ENCODE measurements around the gene GALNT18. TPM values are rescaled to one million over a fixed set of nuclear protein-coding genes. Genes with fewer than 3 reads are reported as not detected.

The GALNT18 gene
- total and polyA plus RNA-seq, 2 of the 4 experiments (the other 2 are of a cell fraction), result 9.5 to 11.3 TPM

DNA sequence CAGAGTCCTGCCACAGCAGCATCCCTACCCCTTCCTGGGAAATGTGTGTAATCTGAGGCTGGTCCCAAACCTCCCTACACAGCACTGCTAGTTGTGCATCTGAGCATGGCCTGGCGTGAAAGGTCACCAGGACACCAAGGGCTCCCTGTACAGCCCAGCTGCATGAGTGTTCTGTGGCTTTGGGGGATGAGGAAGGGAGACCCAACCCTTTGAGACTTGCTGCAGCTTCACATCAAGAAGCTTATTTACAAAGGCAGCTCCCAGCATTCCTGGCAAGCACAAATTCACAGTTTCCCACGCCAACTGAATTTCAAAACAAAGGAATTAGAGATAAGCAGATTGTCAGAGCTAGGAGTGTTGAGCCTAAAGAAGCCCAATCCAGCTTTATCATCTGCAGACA is 301.0 kb downstream of the GALNT18 start:
- TF ChIP-seq FOS (IDR thresholded peaks at IDR 0.05; ENCODE audit: low read depth, low read length), result no peak
- TF ChIP-seq, protein P1, sequence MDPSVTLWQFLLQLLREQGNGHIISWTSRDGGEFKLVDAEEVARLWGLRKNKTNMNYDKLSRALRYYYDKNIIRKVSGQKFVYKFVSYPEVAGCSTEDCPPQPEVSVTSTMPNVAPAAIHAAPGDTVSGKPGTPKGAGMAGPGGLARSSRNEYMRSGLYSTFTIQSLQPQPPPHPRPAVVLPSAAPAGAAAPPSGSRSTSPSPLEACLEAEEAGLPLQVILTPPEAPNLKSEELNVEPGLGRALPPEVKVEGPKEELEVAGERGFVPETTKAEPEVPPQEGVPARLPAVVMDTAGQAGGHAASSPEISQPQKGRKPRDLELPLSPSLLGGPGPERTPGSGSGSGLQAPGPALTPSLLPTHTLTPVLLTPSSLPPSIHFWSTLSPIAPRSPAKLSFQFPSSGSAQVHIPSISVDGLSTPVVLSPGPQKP (IDR thresholded peaks at IDR 0.05; ENCODE audit: borderline replicate concordance, low read depth, low read length), result no peak
- no peak for TF ChIP-seq CHD1 (IDR thresholded peaks at IDR 0.05; ENCODE audit: low read depth, low read length)
- no peak for TF ChIP-seq RCOR1 (IDR thresholded peaks at IDR 0.05; ENCODE audit: insufficient replicate concordance, low read length)
- no peak for TF ChIP-seq POLR2A (IDR thresholded peaks at IDR 0.05; ENCODE audit: low read depth, low read length)
- TF ChIP-seq, protein P2, sequence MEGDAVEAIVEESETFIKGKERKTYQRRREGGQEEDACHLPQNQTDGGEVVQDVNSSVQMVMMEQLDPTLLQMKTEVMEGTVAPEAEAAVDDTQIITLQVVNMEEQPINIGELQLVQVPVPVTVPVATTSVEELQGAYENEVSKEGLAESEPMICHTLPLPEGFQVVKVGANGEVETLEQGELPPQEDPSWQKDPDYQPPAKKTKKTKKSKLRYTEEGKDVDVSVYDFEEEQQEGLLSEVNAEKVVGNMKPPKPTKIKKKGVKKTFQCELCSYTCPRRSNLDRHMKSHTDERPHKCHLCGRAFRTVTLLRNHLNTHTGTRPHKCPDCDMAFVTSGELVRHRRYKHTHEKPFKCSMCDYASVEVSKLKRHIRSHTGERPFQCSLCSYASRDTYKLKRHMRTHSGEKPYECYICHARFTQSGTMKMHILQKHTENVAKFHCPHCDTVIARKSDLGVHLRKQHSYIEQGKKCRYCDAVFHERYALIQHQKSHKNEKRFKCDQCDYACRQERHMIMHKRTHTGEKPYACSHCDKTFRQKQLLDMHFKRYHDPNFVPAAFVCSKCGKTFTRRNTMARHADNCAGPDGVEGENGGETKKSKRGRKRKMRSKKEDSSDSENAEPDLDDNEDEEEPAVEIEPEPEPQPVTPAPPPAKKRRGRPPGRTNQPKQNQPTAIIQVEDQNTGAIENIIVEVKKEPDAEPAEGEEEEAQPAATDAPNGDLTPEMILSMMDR (conservative IDR thresholded peaks at IDR 0.05; ENCODE audit: low read depth, low read length), result no peak
- ChIA-PET POLR2A (ENCODE audit: unreplicated experiment) (no interaction called here), CTCF (no interaction called here)
- Histone ChIP-seq H4K8ac (ENCODE audit: low read depth in 2 of 2, low read length in 2 of 2) (no peak overlapping the region), H3K4me1 (ENCODE audit: control insufficient read depth, insufficient read depth, low read length) (no peaks in the 10 kb centered on the region), H4K91ac (ENCODE audit: insufficient read depth, low read depth, low read length) (no peak overlapping the region), H3K4ac (ENCODE audit: low read depth, low read length) (no peak overlapping the region), H3K4me2 (ENCODE audit: low read depth, low read length) (no peak overlapping the region), H3K27ac (ENCODE audit: insufficient read depth, low read length) (no peak overlapping the region), H3K9ac (ENCODE audit: low read depth, low read length) (no peak overlapping the region), H2BK120ac (ENCODE audit: low read depth, low read length) (no peak overlapping the region), H4K5ac (ENCODE audit: low read depth, low read length) (no peak overlapping the region), H2BK15ac (ENCODE audit: low read depth, low read length) (no peak overlapping the region), H3K14ac (replicated peaks; ENCODE audit: low read depth, low read length) (no peak overlapping the region), H3K4me3 (ENCODE audit: insufficient read depth, low read depth, low read length) (no peak overlapping the region), H3K23ac (ENCODE audit: low read depth, low read length) (no peak overlapping the region), H3K79me1 (ENCODE audit: low read depth in 1 of 2, low read length in 2 of 2) (no peaks in the 10 kb centered on the region), H2AK9ac (replicated peaks; ENCODE audit: low read depth, low read length, poor library complexity) (no peak overlapping the region), H4K20me1 (ENCODE audit: insufficient read depth, low read length) (no peaks in the 10 kb centered on the region), H3K27me3 (ENCODE audit: control insufficient read depth, insufficient read depth, low read length) (no peaks in the 10 kb centered on the region; the same call in 1 of the 2 replicates), H3K36me3 (ENCODE audit: control insufficient read depth, insufficient read depth, low read length) (no peaks in the 10 kb centered on the region), H3K56ac (ENCODE audit: extremely low read depth, insufficient read depth, low read length) (no peak overlapping the region), H2BK5ac (ENCODE audit: low read depth, low read length, poor library complexity, severe bottlenecking) (no peak overlapping the region), H2AFZ (replicated peaks; ENCODE audit: low read length, poor library complexity) (no peak overlapping the region), H2BK20ac (ENCODE audit: low read depth, low read length) (no peak overlapping the region), H2AK5ac (ENCODE audit: low read depth, low read length) (no peak overlapping the region), H3K18ac (ENCODE audit: low read depth, low read length) (no peak overlapping the region), H3K9me3 (ENCODE audit: control insufficient read depth, insufficient read depth, low read length) (no peaks in the 10 kb centered on the region), H3K9me1 (ENCODE audit: insufficient read depth, low read length) (no peaks in the 10 kb centered on the region)
- BruUV-seq (replicated peaks), result no TSS peak
- intact Hi-C loops (cut with micrococcal nuclease) (no loop called here), dilution Hi-C loops (cut with HindIII; ENCODE audit: low sequenced_read_pairs, unreplicated experiment) (no loop called here), in situ Hi-C loops (cut with MboI; ENCODE audit: low sequenced_read_pairs) (no loop called here)
- ATAC-seq (ENCODE audit: low read depth), result no peak
- WGBS, 2 experiments (ENCODE audit: extremely low coverage in 2 of 2, insufficient read length in 1 of 2), result no CpG with 5 or more reads among the region's 2 CpGs
- DNase-seq, result no peak

All from IMR-90 (cell line).